AG04450 (cell line): Measurements from ENCODE around the gene DYSF. TPM values are rescaled to one million over a fixed set of nuclear protein-coding genes. Genes with fewer than 3 reads are reported as not detected.

Experiments used
- CTCF ChIA-PET: fragments of 300-600, 350-600 bp; formaldehyde crosslinking; extraction: SDS; loops from one replicate; lab custom pipeline; 2022; ENCODE audit warnings: antibody characterized with exemption, inconsistent platforms; lab: Charles Lee
- POLR2A ChIA-PET: fragments of 350-600 bp; formaldehyde crosslinking; extraction: SDS; loops from one replicate; lab custom pipeline; 2021; ENCODE audit warnings: antibody characterized with exemption, inconsistent platforms; lab: Yijun Ruan, JAX
- DNase-seq: peaks from one replicate; pipeline ENCODE4 v3.0.0-alpha.2; 2011; ENCODE audit warnings: low read depth, low spot score
- H3K27ac ChIP-seq: one replicate; pipeline ENCODE4 v1.5.1; 2012; ENCODE audit warnings: low read depth, low read length, control low read depth
- H3K27me3 ChIP-seq: one replicate; pipeline ENCODE4 v1.6.0; 2012; ENCODE audit warnings: low read length; ENCODE audit not compliant: control insufficient read depth, insufficient read depth
- H3K4me3 ChIP-seq: 2 replicates; pipeline ENCODE4 v1.5.1; 2011; ENCODE audit warnings: mild to moderate bottlenecking, low read depth, low read length, control low read depth
- H3K9me3 ChIP-seq: 2 replicates; pipeline ENCODE4 v1.5.1; 2012; ENCODE audit warnings: low read length; ENCODE audit not compliant: control insufficient read depth, insufficient read depth
- polyA plus RNA-seq: library from polyadenylated mRNA; depleted of rRNA; stranded (reverse); fragments of >200 nt; gene quantifications from 2 replicates; pipeline ENCODE4 v1.2.3, GENCODE V29; 2011
- TF ChIP-seq, protein P1 (sequence below): IDR thresholded peaks from 2 replicates; pipeline ENCODE4 v1.5.1; 2011; ENCODE audit warnings: low read depth, low read length, control low read depth, inconsistent platforms

Gene DYSF
- polyA plus RNA-seq, 1 experiment, result 0.07 TPM

DNA sequence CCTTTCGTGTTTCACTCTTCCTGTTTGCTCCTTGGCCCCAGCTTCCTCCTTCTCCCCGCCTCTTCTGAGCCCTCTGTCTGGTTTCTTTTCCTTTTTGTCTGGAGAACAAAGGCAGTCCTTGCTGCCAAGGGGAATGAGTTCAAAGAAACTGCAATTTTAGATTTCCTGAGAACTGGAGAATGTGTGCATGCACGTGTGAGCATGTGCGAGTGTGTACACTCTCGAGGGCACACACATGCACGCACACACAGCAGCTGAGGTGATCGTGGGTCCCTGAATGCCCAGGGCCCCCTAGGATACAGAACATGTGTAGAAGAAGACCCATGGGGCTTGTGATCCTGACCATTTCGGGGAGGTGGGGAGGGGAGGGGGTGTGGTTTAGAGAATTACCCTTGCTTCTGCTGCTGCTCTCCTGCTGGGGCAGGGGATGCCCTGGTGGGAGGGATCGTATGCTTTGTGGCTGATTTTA is 151.8 kb downstream of the DYSF start:
- CTCF ChIA-PET, result interaction anchor here (0.6 kb wide), 1 partner anchor 593 kb away, joined by 3 read pairs; no protein-coding TSS in a partner anchor
- H3K27me3 ChIP-seq, result peaks cover 41% of the 10 kb centered on the region
- H3K9me3 ChIP-seq, result no peaks in the 10 kb centered on the region

DNA sequence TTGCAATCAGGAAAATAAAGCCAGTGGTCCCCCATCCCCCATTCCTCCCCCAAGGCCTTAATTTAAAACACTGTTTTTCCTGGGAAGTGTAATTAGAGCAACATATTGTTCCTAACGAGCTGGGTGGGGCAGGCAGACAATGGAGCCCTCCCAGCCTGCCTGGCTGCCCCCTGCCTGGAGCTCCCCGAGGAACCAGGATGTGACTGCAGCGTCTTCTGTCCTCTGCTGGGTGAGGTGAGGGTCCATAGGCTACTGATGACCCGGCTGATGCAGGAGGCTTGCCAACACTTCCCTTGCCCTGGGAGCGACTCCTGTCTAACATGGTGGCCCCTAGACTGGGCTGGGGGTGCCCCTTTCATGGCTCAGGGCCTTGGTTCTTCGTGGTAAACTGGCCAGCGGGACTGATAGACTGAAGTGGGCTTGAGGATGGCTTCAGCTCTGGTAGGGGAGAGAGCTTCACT is 152.4 kb downstream of the DYSF start:
- Histone ChIP-seq H3K27ac (no peak overlapping the region), H3K27me3 (peaks cover 38% of the 10 kb centered on the region), H3K4me3 (no peak overlapping the region), H3K9me3 (no peaks in the 10 kb centered on the region)
- ChIA-PET POLR2A (no interaction called here), CTCF (interaction anchor here (0.6 kb wide), 1 partner anchor 46 kb away, joined by 4 read pairs; no protein-coding TSS in a partner anchor)
- TF ChIP-seq, protein P1, sequence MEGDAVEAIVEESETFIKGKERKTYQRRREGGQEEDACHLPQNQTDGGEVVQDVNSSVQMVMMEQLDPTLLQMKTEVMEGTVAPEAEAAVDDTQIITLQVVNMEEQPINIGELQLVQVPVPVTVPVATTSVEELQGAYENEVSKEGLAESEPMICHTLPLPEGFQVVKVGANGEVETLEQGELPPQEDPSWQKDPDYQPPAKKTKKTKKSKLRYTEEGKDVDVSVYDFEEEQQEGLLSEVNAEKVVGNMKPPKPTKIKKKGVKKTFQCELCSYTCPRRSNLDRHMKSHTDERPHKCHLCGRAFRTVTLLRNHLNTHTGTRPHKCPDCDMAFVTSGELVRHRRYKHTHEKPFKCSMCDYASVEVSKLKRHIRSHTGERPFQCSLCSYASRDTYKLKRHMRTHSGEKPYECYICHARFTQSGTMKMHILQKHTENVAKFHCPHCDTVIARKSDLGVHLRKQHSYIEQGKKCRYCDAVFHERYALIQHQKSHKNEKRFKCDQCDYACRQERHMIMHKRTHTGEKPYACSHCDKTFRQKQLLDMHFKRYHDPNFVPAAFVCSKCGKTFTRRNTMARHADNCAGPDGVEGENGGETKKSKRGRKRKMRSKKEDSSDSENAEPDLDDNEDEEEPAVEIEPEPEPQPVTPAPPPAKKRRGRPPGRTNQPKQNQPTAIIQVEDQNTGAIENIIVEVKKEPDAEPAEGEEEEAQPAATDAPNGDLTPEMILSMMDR, result no peak
- DNase-seq, result no peak

More for the DNA sequence above, 151.8 kb downstream of the DYSF start:
- POLR2A ChIA-PET, result no interaction called here
- no peak for DNase-seq
- Histone ChIP-seq H3K27ac (no peak overlapping the region), H3K4me3 (no peak overlapping the region)
- TF ChIP-seq, protein P1, result no peak

DNA sequence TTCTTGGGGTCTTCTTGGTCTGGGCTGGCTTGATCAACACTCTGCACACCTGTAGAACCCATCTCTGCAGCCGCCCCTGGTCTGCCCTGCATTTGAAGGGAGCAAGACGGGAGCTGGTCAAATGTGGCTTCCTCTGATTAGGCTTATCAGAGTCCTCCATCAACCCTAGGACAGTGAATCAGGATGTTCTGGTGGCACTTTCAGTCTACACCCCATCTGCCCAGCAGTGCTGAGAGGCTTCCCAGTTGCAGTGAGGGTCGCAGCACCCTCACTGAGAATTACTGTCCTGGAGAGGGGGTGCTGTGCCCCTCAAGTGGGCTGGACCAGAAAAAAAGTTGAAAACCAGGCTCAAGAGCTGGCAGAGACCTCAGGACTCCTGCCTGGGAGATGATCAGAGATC is 152.9 kb downstream of the DYSF start:
- ChIA-PET POLR2A (no interaction called here), CTCF (interaction anchor here (0.6 to 1.4 kb wide), 2 partner anchors 45 to 544 kb away, joined by 3 to 4 read pairs; no protein-coding TSS in a partner anchor)

DNA sequence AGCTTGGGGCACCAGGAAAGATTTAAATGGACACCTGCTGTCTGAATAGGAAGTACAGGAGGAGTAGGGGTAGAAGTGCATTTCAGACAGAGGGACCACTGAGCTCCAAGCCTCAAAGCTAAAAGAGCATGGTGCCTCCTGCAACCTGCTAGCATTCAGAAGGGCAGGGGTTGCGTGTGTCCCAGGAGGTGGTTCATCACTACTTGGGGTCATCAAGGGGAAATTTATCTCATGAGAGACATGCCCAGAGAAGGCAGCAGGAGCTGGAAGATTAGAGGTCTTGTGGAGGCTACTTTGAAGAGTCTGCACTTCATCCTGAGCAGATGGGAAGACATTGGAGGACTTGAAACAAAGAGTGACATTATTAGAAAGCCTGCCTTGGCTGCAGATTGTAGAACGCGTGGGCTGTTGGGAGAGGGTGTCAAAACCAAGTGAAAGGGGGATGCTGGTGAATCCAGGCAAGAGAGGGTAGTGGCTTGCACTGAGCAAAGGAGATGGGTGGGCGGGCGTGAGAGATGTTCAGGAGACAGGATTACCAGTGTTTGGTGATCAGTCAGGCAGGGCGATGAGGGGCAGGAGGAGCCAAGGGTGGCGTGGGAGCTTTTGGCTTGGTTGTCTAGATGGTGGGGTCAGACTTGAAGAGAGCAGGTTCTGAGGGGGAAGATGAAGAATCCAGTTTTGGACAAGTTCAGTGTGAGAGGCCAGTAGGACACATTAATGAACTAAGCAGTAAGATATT is 154.0 kb downstream of the DYSF start:
- POLR2A ChIA-PET, result no interaction called here
- Histone ChIP-seq H3K4me3 (no peak overlapping the region), H3K27ac (no peak overlapping the region), H3K9me3 (no peaks in the 10 kb centered on the region), H3K27me3 (peaks cover 32% of the 10 kb centered on the region)
- TF ChIP-seq, protein P1, result no peak
- DNase-seq, result no peak
- CTCF ChIA-PET, result interaction anchor here (0.9 to 1.4 kb wide), 2 partner anchors 192 to 543 kb away, joined by 3 read pairs; no protein-coding TSS in a partner anchor

More for the DNA sequence above, 152.9 kb downstream of the DYSF start:
- no peak for DNase-seq
- TF ChIP-seq, protein P1, result no peak
- H3K27me3 ChIP-seq, result peaks cover 36% of the 10 kb centered on the region
- no peak overlapping the region for H3K4me3 ChIP-seq
- no peak overlapping the region for H3K27ac ChIP-seq
- H3K9me3 ChIP-seq, result no peaks in the 10 kb centered on the region

DNA sequence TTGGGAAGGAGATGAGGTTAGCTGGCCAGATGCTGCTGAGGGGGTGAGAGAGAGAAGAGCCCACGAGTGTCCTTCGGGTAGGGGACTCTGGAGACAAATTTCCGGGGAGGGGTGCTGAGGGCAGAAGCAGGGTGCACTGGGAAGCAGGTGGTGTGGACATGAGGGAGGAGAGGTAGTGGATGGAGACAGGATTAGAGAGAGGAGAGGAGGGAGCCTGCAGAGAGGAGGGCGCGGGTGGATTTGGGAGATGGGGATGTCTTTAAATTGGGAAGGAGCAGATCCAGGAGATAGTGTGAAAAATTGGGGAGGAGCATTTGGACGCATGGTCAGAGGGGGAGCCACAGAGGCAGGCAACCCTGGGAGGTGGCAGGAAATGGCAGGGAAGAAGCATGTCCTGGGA is 154.7 kb downstream of the DYSF start:
- peaks cover 32% of the 10 kb centered on the region for H3K27me3 ChIP-seq
- no peak overlapping the region for H3K4me3 ChIP-seq
- H3K9me3 ChIP-seq, result no peaks in the 10 kb centered on the region
- ChIA-PET CTCF (interaction anchor here (0.9 kb wide), 1 partner anchor 15 kb away, joined by 3 read pairs; no protein-coding TSS in a partner anchor), POLR2A (interaction anchor here (0.7 kb wide), 1 partner anchor 42 kb away, joined by 3 read pairs; no protein-coding TSS in a partner anchor)
- H3K27ac ChIP-seq, result no peak overlapping the region
- no peak for DNase-seq
- TF ChIP-seq, protein P1, result no peak
